GM12878 (cell line): ENCODE measurements around the gene UCKL1. TPM values are rescaled to one million over a fixed set of nuclear protein-coding genes. Genes with fewer than 3 reads are reported as not detected.

Experiments used
- ATF3 ChIP-seq: IDR thresholded peaks from 2 replicates; pipeline ENCODE4 v1.6.1; 2011; ENCODE audit warnings: low read depth, mild to moderate bottlenecking, low read length, moderate library complexity, borderline replicate concordance; ENCODE audit errors: extremely low read depth
- BRCA1 ChIP-seq: IDR thresholded peaks from 2 replicates; pipeline ENCODE4 v1.6.1; 2011; ENCODE audit warnings: low read depth, low read length, improper control_type of control experiment
- CHD4 ChIP-seq: fragments of 200-600 bp; sonication (generic); IDR thresholded peaks from 2 replicates; pipeline ENCODE4 v1.6.1; 2016; ENCODE audit warnings: mild to moderate bottlenecking
- CREM ChIP-seq: IDR thresholded peaks from 2 replicates; pipeline ENCODE4 v1.6.1; 2014; ENCODE audit warnings: antibody characterized with exemption, low read depth
- EED ChIP-seq: sonication (generic); IDR thresholded peaks from 2 replicates; pipeline ENCODE4 v1.6.1; 2016; ENCODE audit warnings: antibody characterized with exemption, low read depth
- FOS ChIP-seq: IDR thresholded peaks from 3 replicates; pipeline ENCODE4 v1.6.1; 2011; ENCODE audit warnings: borderline replicate concordance; ENCODE audit not compliant: insufficient read length; ENCODE audit errors: extremely low read depth
- FOXK2 ChIP-seq: fragments of 450-650 bp; IDR thresholded peaks from 2 replicates; pipeline ENCODE4 v1.6.1; 2017; ENCODE audit warnings: mild to moderate bottlenecking, moderate library complexity
- GABPA ChIP-seq: IDR thresholded peaks from 2 replicates; pipeline ENCODE4 v1.6.1; 2014; ENCODE audit warnings: antibody characterized with exemption, low read depth, mild to moderate bottlenecking, inconsistent platforms
- HDGF ChIP-seq: fragments of 450-650 bp; IDR thresholded peaks from 2 replicates; pipeline ENCODE4 v1.6.1; 2016; ENCODE audit warnings: antibody characterized with exemption
- IKZF1 ChIP-seq: fragments of 450-650 bp; conservative IDR thresholded peaks from 2 replicates; pipeline ENCODE4 v1.6.1; 2017; ENCODE audit warnings: antibody characterized with exemption, mild to moderate bottlenecking
- IRF3 ChIP-seq: fragments of 450-650 bp; IDR thresholded peaks from 2 replicates; pipeline ENCODE4 v1.6.1; 2014; ENCODE audit warnings: mild to moderate bottlenecking
- IRF4 ChIP-seq: IDR thresholded peaks from 2 replicates; pipeline ENCODE4 v1.6.1; 2011; ENCODE audit warnings: low read depth, low read length
- KLF5 ChIP-seq: fragments of 450-650 bp; IDR thresholded peaks from 2 replicates; pipeline ENCODE4 v1.6.1; 2014; ENCODE audit warnings: mild to moderate bottlenecking; ENCODE audit not compliant: partially characterized antibody
- MEF2B ChIP-seq: fragments of 450-650 bp; IDR thresholded peaks from 2 replicates; pipeline ENCODE4 v1.6.1; 2018; ENCODE audit warnings: mild to moderate bottlenecking, moderate library complexity; ENCODE audit not compliant: partially characterized antibody, poor library complexity, severe bottlenecking
- MYB ChIP-seq: fragments of 150-350 bp; IDR thresholded peaks from 2 replicates; pipeline ENCODE4 v1.6.1; 2014; ENCODE audit warnings: mild to moderate bottlenecking, low read depth, low read length, borderline replicate concordance
- NFXL1 ChIP-seq: fragments of 450-650 bp; IDR thresholded peaks from 2 replicates; pipeline ENCODE4 v1.6.1; 2017; ENCODE audit warnings: antibody characterized with exemption, mild to moderate bottlenecking, borderline replicate concordance
- NFYB ChIP-seq: IDR thresholded peaks from 2 replicates; pipeline ENCODE4 v1.6.1; 2011; ENCODE audit warnings: low read depth, mild to moderate bottlenecking, low read length, improper control_type of control experiment, moderate library complexity; ENCODE audit not compliant: insufficient read depth
- NRF1 ChIP-seq: conservative IDR thresholded peaks from 2 replicates; pipeline ENCODE4 v1.6.1; 2011; ENCODE audit warnings: mild to moderate bottlenecking, low read depth, low read length, improper control_type of control experiment
- PAX5 ChIP-seq: IDR thresholded peaks from 2 replicates; pipeline ENCODE4 v1.6.1; 2011; ENCODE audit warnings: low read depth, low read length, borderline replicate concordance
- PAX8 ChIP-seq: fragments of 450-650 bp; IDR thresholded peaks from 2 replicates; pipeline ENCODE4 v1.6.1; 2017; ENCODE audit warnings: mild to moderate bottlenecking, moderate library complexity
- RCOR1 ChIP-seq: conservative IDR thresholded peaks from 2 replicates; pipeline ENCODE4 v1.6.1; 2012; ENCODE audit warnings: low read depth, low read length, improper control_type of control experiment
- SIN3A ChIP-seq: IDR thresholded peaks from 2 replicates; pipeline ENCODE4 v1.6.1; 2012; ENCODE audit warnings: low read depth, low read length, improper control_type of control experiment
- SIX5 ChIP-seq: IDR thresholded peaks from 2 replicates; pipeline ENCODE4 v1.6.1; 2011; ENCODE audit warnings: mild to moderate bottlenecking, low read depth, low read length, moderate library complexity; ENCODE audit not compliant: severe bottlenecking
- SREBF2 ChIP-seq: IDR thresholded peaks from 2 replicates; pipeline ENCODE4 v1.6.1; 2012; ENCODE audit warnings: mild to moderate bottlenecking, low read length
- YBX1 ChIP-seq: fragments of 450-650 bp; IDR thresholded peaks from 2 replicates; pipeline ENCODE4 v1.6.1; 2016; ENCODE audit warnings: antibody characterized with exemption
- ZNF384 ChIP-seq: IDR thresholded peaks from 2 replicates; pipeline ENCODE4 v1.6.1; 2012; ENCODE audit warnings: low read depth, mild to moderate bottlenecking, low read length, improper control_type of control experiment, borderline replicate concordance
- ZNF592 ChIP-seq: fragments of 450-650 bp; IDR thresholded peaks from 2 replicates; pipeline ENCODE4 v1.6.1; 2017; ENCODE audit warnings: mild to moderate bottlenecking, moderate library complexity
- ZZZ3 ChIP-seq: IDR thresholded peaks from 2 replicates; pipeline ENCODE4 v1.6.1; 2011; ENCODE audit warnings: low read depth; ENCODE audit not compliant: control insufficient read depth, insufficient read length
- polyA plus RNA-seq, 11 experiments: library from polyadenylated mRNA; depleted of rRNA in 4 of 11; unstranded in 6 of 11; stranded (reverse) in 5 of 11; fragments of >200 nt; fragmentation: Nextera tagmentation in 4 of 11; fragmentation: Illumina TruSeq in 1 of 11; extraction: Ambion mirVana in 4 of 11; extraction: Trizol in 1 of 11; gene quantifications; 1 replicate in 1 of 11; 2 replicates in 10 of 11; pipeline versions ENCODE4 v1.2.1 to v1.2.3, GENCODE V29; 2011 to 2016; ENCODE audit warnings: inconsistent platforms in 2 of 11, missing spikeins in 2 of 11, low read depth in 1 of 11
- total RNA-seq, 4 experiments: library from RNA; depleted of rRNA in 3 of 4; stranded (reverse); fragments of >200 nt in 3 of 4; fragmentation: Illumina TruSeq in 1 of 4; extraction: Trizol in 1 of 4; gene quantifications; 2 replicates each; pipeline versions ENCODE4 v1.2.1 to v1.2.3, GENCODE V29; 2013 to 2021

Gene UCKL1
- total and polyA plus RNA-seq, 10 of the 15 experiments (the other 5 are each of a cell fraction or from before 2014, with no cell fraction given) = 2.4 to 36.3 (median 24.8) TPM

- TF ChIP-seq ZNF592 (no peak), NRF1 (no peak), ZNF384 (no peak), BRCA1 (no peak), PAX8 (no peak), MYB (no peak), FOS (no peak), ATF3 (no peak), EED (peak; percentile 80), NFXL1 (no peak), YBX1 (no peak), MEF2B (peak; percentile 47), CHD4 (no peak), IRF4 (no peak), CREM (no peak; the same call in 1 of the 2 replicates), RCOR1 (0 out of 2 replicates have a peak, but pooled peaks have one; percentile 25), IRF3 (no peak), HDGF (0 out of 2 replicates have a peak, but pooled peaks have one; percentile 71), ZZZ3 (no peak), FOXK2 (no peak), SIX5 (no peak), GABPA (no peak), KLF5 (no peak), SIN3A (peak; percentile 77), NFYB (0 out of 2 replicates have a peak, but pooled peaks have one; percentile 5), PAX5 (no peak; the same call in 1 of the 2 replicates), IKZF1 (peak; percentile 48), SREBF2 (no peak)
Measured at GRCh38 chr20:63979557-63980316, 23.5 kb upstream of the UCKL1 start, which contains the start of gene SAMD10 (continued).
